OCI-LY1 (cell line): Measurements from ENCODE around the gene CPNE5.

Experiments used
- H2AFZ ChIP-seq: fragments of 200-600 bp; sonication (generic), shearing (Covaris generic); 2 replicates; pipeline ENCODE4 v1.6.0; 2014; ENCODE audit warnings: antibody characterized with exemption, mild to moderate bottlenecking, low read length
- H3F3A ChIP-seq: fragments of 200-600 bp; sonication (generic), shearing (Covaris generic); 2 replicates; pipeline ENCODE4 v1.6.0; 2014; ENCODE audit warnings: mild to moderate bottlenecking, antibody characterized with exemption, low read length, moderate library complexity; ENCODE audit not compliant: insufficient read depth
- H3K27ac ChIP-seq: fragments of 200-600 bp; sonication (generic); 2 replicates; pipeline ENCODE4 v1.5.1; 2014; ENCODE audit warnings: low read length, mixed run types, mild to moderate bottlenecking, low read depth; ENCODE audit not compliant: poor library complexity, severe bottlenecking
- H3K27me3 ChIP-seq: fragments of 200-600 bp; sonication (generic); 2 replicates; pipeline ENCODE4 v1.6.0; 2014; ENCODE audit warnings: antibody characterized with exemption, mild to moderate bottlenecking, low read length, moderate library complexity; ENCODE audit not compliant: insufficient read depth
- H3K36me3 ChIP-seq: fragments of 200-600 bp; sonication (generic); 2 replicates; pipeline ENCODE4 v1.6.1; 2014; ENCODE audit warnings: mild to moderate bottlenecking, antibody characterized with exemption, low read length, moderate library complexity, mixed read lengths; ENCODE audit not compliant: insufficient read depth
- H3K4me1 ChIP-seq: fragments of 200-600 bp; sonication (generic); 2 replicates; pipeline ENCODE4 v1.5.1; 2014; ENCODE audit warnings: mild to moderate bottlenecking, low read length, moderate library complexity; ENCODE audit not compliant: insufficient read depth, severe bottlenecking
- H3K4me2 ChIP-seq: fragments of 200-600 bp; sonication (generic), shearing (Covaris generic); 2 replicates; pipeline ENCODE4 v1.6.1; 2014; ENCODE audit warnings: low read length
- H3K4me3 ChIP-seq: fragments of 200-600 bp; sonication (generic); 2 replicates; pipeline ENCODE4 v1.5.1; 2014; ENCODE audit warnings: low read length, low read depth, mild to moderate bottlenecking, mixed read lengths; ENCODE audit not compliant: poor library complexity, severe bottlenecking
- H3K79me2 ChIP-seq: fragments of 200-600 bp; shearing (Covaris generic); 2 replicates; pipeline ENCODE4 v1.6.1; 2016; ENCODE audit warnings: mixed run types, low read length, mixed read lengths; ENCODE audit not compliant: insufficient read depth
- H3K9ac ChIP-seq: fragments of 200-600 bp; sonication (generic), shearing (Covaris generic); 2 replicates; pipeline ENCODE4 v1.6.1; 2014; ENCODE audit warnings: mild to moderate bottlenecking, low read length, mixed read lengths
- H3K9me2 ChIP-seq: fragments of 200-600 bp; sonication (generic), shearing (Covaris generic); 2 replicates; pipeline ENCODE4 v1.6.1; 2014; ENCODE audit warnings: low read depth, mild to moderate bottlenecking, low read length, mixed read lengths
- H3K9me3 ChIP-seq: fragments of 200-600 bp; shearing (Covaris generic); 2 replicates; pipeline ENCODE4 v1.6.1; 2014; ENCODE audit warnings: low read length, mixed read lengths
- H4K20me1 ChIP-seq: fragments of 200-600 bp; sonication (generic), shearing (Covaris generic); 2 replicates; pipeline ENCODE4 v1.6.0; 2016; ENCODE audit warnings: mild to moderate bottlenecking, low read length; ENCODE audit not compliant: insufficient read depth
- EZH2 ChIP-seq: fragments of 200-600 bp; sonication (generic), shearing (Covaris generic); IDR thresholded peaks from 2 replicates; pipeline ENCODE4 v1.8.0; 2017; ENCODE audit warnings: borderline replicate concordance, mixed run types, mild to moderate bottlenecking, antibody characterized with exemption, low read length, moderate library complexity, mixed read lengths
- TF ChIP-seq, protein P1 (sequence below): fragments of 200-600 bp; sonication (generic), shearing (Covaris generic); IDR thresholded peaks from 2 replicates; pipeline ENCODE4 v1.5.1; 2017; ENCODE audit warnings: mild to moderate bottlenecking, antibody characterized with exemption, low read length, moderate library complexity, mixed read lengths

The CPNE5 gene

DNA sequence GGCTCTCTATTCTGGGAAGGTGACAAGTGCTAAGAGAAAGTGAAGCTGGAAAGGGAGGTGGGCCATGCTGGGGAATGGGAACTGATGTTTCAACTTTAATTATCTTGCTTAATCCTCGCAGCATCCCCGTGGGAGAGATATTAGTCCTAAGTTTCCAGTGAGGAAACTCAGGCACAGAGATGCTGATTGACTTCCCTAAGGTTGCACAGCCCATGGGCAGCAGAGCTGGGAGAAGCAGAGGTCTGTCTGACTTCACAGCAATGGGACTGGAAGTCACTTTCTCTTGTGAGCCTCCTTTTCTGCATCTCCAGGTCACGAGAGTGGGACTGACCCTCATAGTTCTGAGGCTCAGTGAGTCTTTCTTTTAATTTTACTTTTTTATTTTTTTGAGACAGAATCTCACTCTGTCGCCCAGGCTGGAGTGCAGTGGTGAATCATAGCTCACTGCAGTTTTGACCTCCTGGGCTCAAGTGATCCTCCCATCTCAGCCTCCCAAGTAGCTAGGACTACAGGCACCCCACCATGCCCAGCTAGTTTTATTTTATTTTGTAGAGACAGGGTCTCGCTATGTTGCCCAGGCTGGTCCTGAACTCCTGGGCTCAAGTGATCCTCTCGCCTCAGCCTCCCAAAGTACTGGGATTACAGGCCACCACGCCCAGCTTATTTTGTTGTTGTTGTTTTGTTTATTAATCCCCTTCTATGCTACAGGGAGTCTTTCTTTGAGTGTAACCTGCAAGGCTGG, 139.0 kb downstream of the CPNE5 start:
- Histone ChIP-seq H3K27ac (no peak overlapping the region), H4K20me1 (no peaks in the 10 kb centered on the region), H3K4me3 (no peak overlapping the region), H3K9me3 (0 out of 2 replicates have a peak, but pooled peaks cover 6% of the 10 kb centered on the region), H3K9me2 (no peaks in the 10 kb centered on the region), H2AFZ (no peak overlapping the region), H3K79me2 (no peaks in the 10 kb centered on the region), H3K27me3 (peaks cover 7% of the 10 kb centered on the region; the same call in 1 of the 2 replicates), H3K9ac (no peak overlapping the region), H3F3A (no peaks in the 10 kb centered on the region), H3K36me3 (no peaks in the 10 kb centered on the region; the same call in 1 of the 2 replicates), H3K4me2 (no peak overlapping the region), H3K4me1 (no peaks in the 10 kb centered on the region)
- TF ChIP-seq EZH2 = no peak
- TF ChIP-seq, protein P1, sequence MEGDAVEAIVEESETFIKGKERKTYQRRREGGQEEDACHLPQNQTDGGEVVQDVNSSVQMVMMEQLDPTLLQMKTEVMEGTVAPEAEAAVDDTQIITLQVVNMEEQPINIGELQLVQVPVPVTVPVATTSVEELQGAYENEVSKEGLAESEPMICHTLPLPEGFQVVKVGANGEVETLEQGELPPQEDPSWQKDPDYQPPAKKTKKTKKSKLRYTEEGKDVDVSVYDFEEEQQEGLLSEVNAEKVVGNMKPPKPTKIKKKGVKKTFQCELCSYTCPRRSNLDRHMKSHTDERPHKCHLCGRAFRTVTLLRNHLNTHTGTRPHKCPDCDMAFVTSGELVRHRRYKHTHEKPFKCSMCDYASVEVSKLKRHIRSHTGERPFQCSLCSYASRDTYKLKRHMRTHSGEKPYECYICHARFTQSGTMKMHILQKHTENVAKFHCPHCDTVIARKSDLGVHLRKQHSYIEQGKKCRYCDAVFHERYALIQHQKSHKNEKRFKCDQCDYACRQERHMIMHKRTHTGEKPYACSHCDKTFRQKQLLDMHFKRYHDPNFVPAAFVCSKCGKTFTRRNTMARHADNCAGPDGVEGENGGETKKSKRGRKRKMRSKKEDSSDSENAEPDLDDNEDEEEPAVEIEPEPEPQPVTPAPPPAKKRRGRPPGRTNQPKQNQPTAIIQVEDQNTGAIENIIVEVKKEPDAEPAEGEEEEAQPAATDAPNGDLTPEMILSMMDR = no peak

DNA sequence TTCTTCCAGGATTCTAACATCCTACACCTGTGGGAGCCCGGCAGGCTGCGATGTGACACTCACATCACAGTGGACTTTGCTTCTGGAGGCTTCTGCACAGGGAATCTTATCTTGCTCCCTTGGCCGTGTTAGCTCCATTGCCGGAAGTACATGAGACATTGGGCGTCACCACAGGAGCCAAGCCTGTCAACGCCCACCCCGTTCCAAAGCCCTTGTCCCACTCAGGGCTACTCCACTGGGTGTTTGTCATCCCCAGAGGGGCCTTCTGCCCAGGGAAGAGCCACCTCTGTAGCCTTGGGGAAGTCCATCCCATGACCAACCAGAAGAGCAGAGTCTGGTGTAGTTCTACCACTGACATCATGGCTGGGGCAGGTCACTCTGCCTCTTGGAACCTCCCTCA, 139.9 kb downstream of the CPNE5 start:
- Histone ChIP-seq H4K20me1 (no peaks in the 10 kb centered on the region), H2AFZ (no peak overlapping the region), H3K4me1 (peaks cover 8% of the 10 kb centered on the region), H3K79me2 (no peaks in the 10 kb centered on the region), H3F3A (no peaks in the 10 kb centered on the region), H3K4me3 (no peak overlapping the region), H3K9me2 (no peaks in the 10 kb centered on the region), H3K9ac (no peak overlapping the region), H3K27me3 (peaks cover 7% of the 10 kb centered on the region; the same call in 1 of the 2 replicates), H3K9me3 (0 out of 2 replicates have a peak, but pooled peaks cover 6% of the 10 kb centered on the region), H3K36me3 (no peaks in the 10 kb centered on the region; the same call in 1 of the 2 replicates), H3K4me2 (no peak overlapping the region), H3K27ac (no peak overlapping the region)
- no peak for TF ChIP-seq EZH2
- TF ChIP-seq, protein P1 = no peak

DNA sequence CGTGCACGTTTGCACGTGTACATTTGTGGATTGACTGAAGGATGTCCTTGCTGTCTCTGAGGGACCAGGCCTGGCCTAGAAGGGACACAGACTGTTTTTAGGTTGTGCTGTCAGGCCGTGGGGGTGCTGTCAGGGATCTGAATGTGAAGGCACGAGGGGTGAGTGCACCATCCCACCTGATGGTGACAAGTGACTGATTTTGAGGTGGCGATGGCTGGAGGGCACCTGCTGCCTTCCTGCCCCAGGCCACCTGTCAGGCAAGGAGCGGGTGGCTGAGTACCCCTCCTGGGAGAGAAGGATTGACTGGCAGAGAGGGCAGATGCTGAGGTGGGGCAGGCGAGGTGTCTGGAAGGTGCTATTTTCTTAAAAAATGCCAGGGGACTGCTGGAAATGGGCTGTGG, 140.4 kb downstream of the CPNE5 start:
- Histone ChIP-seq H3F3A (no peaks in the 10 kb centered on the region), H3K79me2 (no peaks in the 10 kb centered on the region), H3K4me3 (no peak overlapping the region), H3K27me3 (peaks cover 7% of the 10 kb centered on the region; the same call in 1 of the 2 replicates), H3K36me3 (no peaks in the 10 kb centered on the region; the same call in 1 of the 2 replicates), H3K4me1 (peaks cover 9% of the 10 kb centered on the region), H3K9me2 (no peaks in the 10 kb centered on the region), H3K9me3 (0 out of 2 replicates have a peak, but pooled peaks cover 6% of the 10 kb centered on the region), H2AFZ (no peak overlapping the region), H3K9ac (no peak overlapping the region), H3K27ac (no peak overlapping the region), H4K20me1 (no peaks in the 10 kb centered on the region), H3K4me2 (no peak overlapping the region)
- no peak for TF ChIP-seq EZH2
- TF ChIP-seq, protein P1 = no peak
